ENCODE results near the gene GRID1. TPM values are rescaled to one million over a fixed set of nuclear protein-coding genes. Genes with fewer than 3 reads are reported as not detected.

Gene GRID1
- total RNA-seq, 1 donor from 2014 or later = 0.75 TPM

DNA sequence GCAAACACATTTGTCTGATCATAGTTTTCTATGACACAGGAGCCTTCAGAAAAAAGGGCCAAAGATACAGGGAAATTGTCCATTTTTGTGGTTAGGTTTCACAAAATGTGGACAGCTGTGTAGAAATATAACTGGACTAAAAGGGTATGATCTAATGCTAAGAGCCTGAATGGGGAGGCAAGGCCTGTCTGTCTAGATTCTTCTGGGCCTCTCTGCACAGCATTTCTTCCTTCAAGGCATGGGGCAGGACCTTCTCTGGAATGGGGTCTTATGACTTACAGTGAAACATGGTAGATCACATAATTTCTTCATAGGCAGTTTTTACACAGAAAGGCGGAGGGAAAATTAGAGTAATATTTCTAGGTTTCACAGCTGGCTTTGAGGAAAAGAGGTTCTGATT lies 795.7 kb downstream of the GRID1 start:
- no peaks in the 10 kb centered on the region for H3K27me3 Mint-ChIP-seq (ENCODE audit: low read depth, unreplicated experiment)
- Histone ChIP-seq H3K36me3 (ENCODE audit: insufficient read depth, low read length) (no peaks in the 10 kb centered on the region), H3K4me2 (ENCODE audit: low read length) (no peak overlapping the region), H3K4me1 (ENCODE audit: insufficient read depth, low read length) (no peaks in the 10 kb centered on the region), H4K20me1 (ENCODE audit: insufficient read depth, low read length) (no peaks in the 10 kb centered on the region), H3K9ac (ENCODE audit: low read length) (no peak overlapping the region), H3K27ac (ENCODE audit: low read depth, low read length) (no peak overlapping the region), H3K9me3 (ENCODE audit: insufficient read depth, low read depth, low read length) (no peaks in the 10 kb centered on the region), H3K4me3 (ENCODE audit: insufficient read depth, low read depth, low read length) (no peak overlapping the region), H3K27me3 (ENCODE audit: insufficient read depth, low read length) (no peaks in the 10 kb centered on the region), H2AFZ (ENCODE audit: low read depth, low read length) (no peak overlapping the region), H3K79me2 (ENCODE audit: insufficient read depth, low read length) (no peaks in the 10 kb centered on the region)
- no peak for FAIRE-seq
- H3K9me3 Mint-ChIP-seq (ENCODE audit: unreplicated experiment) = peaks cover 2% of the 10 kb centered on the region
- H3K27ac Mint-ChIP-seq (ENCODE audit: unreplicated experiment) = no peak overlapping the region
- H3K36me3 Mint-ChIP-seq (ENCODE audit: low read depth, unreplicated experiment) = no peaks in the 10 kb centered on the region
- TF ChIP-seq, protein P1, sequence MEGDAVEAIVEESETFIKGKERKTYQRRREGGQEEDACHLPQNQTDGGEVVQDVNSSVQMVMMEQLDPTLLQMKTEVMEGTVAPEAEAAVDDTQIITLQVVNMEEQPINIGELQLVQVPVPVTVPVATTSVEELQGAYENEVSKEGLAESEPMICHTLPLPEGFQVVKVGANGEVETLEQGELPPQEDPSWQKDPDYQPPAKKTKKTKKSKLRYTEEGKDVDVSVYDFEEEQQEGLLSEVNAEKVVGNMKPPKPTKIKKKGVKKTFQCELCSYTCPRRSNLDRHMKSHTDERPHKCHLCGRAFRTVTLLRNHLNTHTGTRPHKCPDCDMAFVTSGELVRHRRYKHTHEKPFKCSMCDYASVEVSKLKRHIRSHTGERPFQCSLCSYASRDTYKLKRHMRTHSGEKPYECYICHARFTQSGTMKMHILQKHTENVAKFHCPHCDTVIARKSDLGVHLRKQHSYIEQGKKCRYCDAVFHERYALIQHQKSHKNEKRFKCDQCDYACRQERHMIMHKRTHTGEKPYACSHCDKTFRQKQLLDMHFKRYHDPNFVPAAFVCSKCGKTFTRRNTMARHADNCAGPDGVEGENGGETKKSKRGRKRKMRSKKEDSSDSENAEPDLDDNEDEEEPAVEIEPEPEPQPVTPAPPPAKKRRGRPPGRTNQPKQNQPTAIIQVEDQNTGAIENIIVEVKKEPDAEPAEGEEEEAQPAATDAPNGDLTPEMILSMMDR (IDR thresholded peaks at IDR 0.05; ENCODE audit: insufficient read depth, low read depth, low read length) = no peak
- no peak for TF ChIP-seq EZH2 (IDR thresholded peaks at IDR 0.05; ENCODE audit: insufficient read depth, low read length)
- H3K4me1 Mint-ChIP-seq (ENCODE audit: low read depth, unreplicated experiment) = no peaks in the 10 kb centered on the region
- DNase-seq (ENCODE audit: low read depth) = no peak
- no peak overlapping the region for H3K4me3 Mint-ChIP-seq (ENCODE audit: unreplicated experiment)

DNA sequence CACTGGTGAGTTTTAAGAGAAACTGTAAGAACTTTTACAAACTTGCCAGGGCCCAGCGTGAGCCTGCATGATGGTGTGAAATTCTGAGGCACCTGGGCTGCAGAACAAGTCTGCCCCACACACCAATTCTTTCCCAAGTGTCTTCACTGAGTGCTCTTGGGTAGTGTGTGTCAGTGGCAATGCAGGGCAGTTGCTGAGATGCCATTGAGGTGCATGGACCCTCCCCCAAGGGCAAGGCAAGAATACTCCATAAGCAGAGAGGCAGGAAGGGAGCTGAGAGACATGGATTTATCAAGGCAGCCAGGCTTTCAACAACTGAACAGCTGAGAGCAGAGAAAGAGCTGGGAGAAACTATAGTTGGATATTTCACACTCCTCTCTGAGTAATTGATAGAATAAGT lies 801.2 kb downstream of the GRID1 start:
- H3K79me2 ChIP-seq (ENCODE audit: insufficient read depth, low read length) = no peaks in the 10 kb centered on the region
- no peaks in the 10 kb centered on the region for H3K4me1 ChIP-seq (ENCODE audit: insufficient read depth, low read length)
- Mint-ChIP-seq H3K9me3 (ENCODE audit: unreplicated experiment) (no peaks in the 10 kb centered on the region), H3K36me3 (ENCODE audit: low read depth, unreplicated experiment) (no peaks in the 10 kb centered on the region), H3K4me3 (ENCODE audit: unreplicated experiment) (no peak overlapping the region), H3K4me1 (ENCODE audit: low read depth, unreplicated experiment) (no peaks in the 10 kb centered on the region), H3K27me3 (ENCODE audit: low read depth, unreplicated experiment) (no peaks in the 10 kb centered on the region), H3K27ac (ENCODE audit: unreplicated experiment) (no peak overlapping the region)
- no peak overlapping the region for H3K4me3 ChIP-seq (ENCODE audit: insufficient read depth, low read depth, low read length)
- DNase-seq (ENCODE audit: low read depth) = no peak
- H3K4me2 ChIP-seq (ENCODE audit: low read length) = no peak overlapping the region
- H2AFZ ChIP-seq (ENCODE audit: low read depth, low read length) = no peak overlapping the region
- H3K27me3 ChIP-seq (ENCODE audit: insufficient read depth, low read length) = no peaks in the 10 kb centered on the region
- no peaks in the 10 kb centered on the region for H3K9me3 ChIP-seq (ENCODE audit: insufficient read depth, low read depth, low read length)
- H3K36me3 ChIP-seq (ENCODE audit: insufficient read depth, low read length) = no peaks in the 10 kb centered on the region
- H3K9ac ChIP-seq (ENCODE audit: low read length) = no peak overlapping the region
- FAIRE-seq = no peak
- no peak overlapping the region for H3K27ac ChIP-seq (ENCODE audit: low read depth, low read length)
- no peaks in the 10 kb centered on the region for H4K20me1 ChIP-seq (ENCODE audit: insufficient read depth, low read length)
- TF ChIP-seq, protein P1 (IDR thresholded peaks at IDR 0.05; ENCODE audit: insufficient read depth, low read depth, low read length) = no peak
- no peak for TF ChIP-seq EZH2 (IDR thresholded peaks at IDR 0.05; ENCODE audit: insufficient read depth, low read length)

DNA sequence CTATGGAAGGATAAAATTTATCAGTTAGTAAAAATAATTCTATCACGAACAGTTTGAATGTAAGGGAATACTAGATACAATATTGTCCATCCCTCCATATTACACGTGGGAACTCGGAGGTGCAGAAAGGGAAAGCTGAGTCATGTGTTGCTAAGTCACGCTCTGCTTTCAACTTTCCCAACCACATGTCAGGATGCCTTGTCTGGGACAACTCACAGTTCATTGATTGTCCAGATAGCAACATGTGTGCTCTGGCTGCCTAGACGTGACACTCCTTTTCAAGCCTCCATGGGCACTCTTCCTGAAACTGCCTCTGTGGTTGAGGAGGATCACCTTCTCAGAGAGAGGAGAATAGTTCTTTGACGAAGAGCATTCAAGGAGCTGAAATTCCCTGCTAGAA lies 808.1 kb downstream of the GRID1 start:
- no peak for DNase-seq (ENCODE audit: low read depth)
- no peaks in the 10 kb centered on the region for H3K36me3 Mint-ChIP-seq (ENCODE audit: low read depth, unreplicated experiment)
- Histone ChIP-seq H3K27ac (ENCODE audit: low read depth, low read length) (no peak overlapping the region), H3K79me2 (ENCODE audit: insufficient read depth, low read length) (no peaks in the 10 kb centered on the region), H3K4me1 (ENCODE audit: insufficient read depth, low read length) (no peaks in the 10 kb centered on the region), H3K9me3 (ENCODE audit: insufficient read depth, low read depth, low read length) (no peaks in the 10 kb centered on the region), H3K9ac (ENCODE audit: low read length) (no peak overlapping the region), H3K4me2 (ENCODE audit: low read length) (no peak overlapping the region), H3K36me3 (ENCODE audit: insufficient read depth, low read length) (no peaks in the 10 kb centered on the region), H4K20me1 (ENCODE audit: insufficient read depth, low read length) (no peaks in the 10 kb centered on the region), H3K27me3 (ENCODE audit: insufficient read depth, low read length) (no peaks in the 10 kb centered on the region), H3K4me3 (ENCODE audit: insufficient read depth, low read depth, low read length) (no peak overlapping the region), H2AFZ (ENCODE audit: low read depth, low read length) (no peak overlapping the region)
- no peak overlapping the region for H3K4me3 Mint-ChIP-seq (ENCODE audit: unreplicated experiment)
- TF ChIP-seq EZH2 (IDR thresholded peaks at IDR 0.05; ENCODE audit: insufficient read depth, low read length) = no peak
- TF ChIP-seq, protein P1 (IDR thresholded peaks at IDR 0.05; ENCODE audit: insufficient read depth, low read depth, low read length) = no peak
- H3K4me1 Mint-ChIP-seq (ENCODE audit: low read depth, unreplicated experiment) = no peaks in the 10 kb centered on the region
- H3K27me3 Mint-ChIP-seq (ENCODE audit: low read depth, unreplicated experiment) = no peaks in the 10 kb centered on the region
- no peak overlapping the region for H3K27ac Mint-ChIP-seq (ENCODE audit: unreplicated experiment)
- no peaks in the 10 kb centered on the region for H3K9me3 Mint-ChIP-seq (ENCODE audit: unreplicated experiment)
- no peak for FAIRE-seq
